ENCODE data around the gene NFATC2. TPM values are rescaled to one million over a fixed set of nuclear protein-coding genes. Genes with fewer than 3 reads are reported as not detected.

NFATC2 gene
- under 0.01 and 0.09 TPM in 2 replicates for total RNA-seq

DNA sequence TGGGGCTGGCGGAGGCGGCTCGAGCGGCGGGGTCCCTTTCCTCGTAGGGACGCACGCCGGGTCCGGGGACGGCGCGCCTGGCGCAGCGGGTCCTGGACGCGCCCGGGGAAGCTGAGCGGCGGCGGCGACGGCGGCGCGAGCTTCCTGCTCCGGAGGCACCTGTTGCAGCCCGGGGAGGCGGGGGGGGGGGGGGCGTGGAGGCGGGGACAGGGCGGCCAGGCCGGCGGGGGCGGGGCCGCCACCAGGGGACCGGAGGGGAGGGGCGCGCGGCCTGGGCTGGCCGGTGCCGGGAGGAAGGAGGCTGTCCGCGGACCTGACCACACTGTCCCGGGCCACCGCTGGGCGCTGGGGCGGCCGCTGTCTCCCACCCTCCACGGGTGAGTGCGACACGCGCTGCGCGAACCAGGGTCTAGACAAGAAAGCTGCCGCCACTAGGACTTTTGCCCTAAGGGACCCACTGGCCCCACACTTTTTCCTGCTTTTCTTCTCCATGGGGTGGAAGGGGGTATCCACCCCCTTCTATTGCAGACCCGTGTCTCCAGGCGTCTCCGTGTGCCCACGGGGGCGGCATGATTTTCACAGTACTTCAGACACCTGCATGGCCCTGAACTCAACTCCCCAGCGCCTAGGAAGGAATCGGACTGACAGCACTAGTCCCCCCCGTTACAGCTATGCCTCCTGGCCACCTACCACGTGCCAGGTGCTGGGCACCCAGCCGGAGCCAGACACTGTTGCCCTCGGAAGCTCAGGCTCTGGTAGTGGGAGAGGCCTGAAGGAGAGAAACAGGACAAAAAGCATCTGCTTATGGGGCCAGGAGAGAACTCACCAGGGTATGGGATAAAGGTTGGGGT is at the start of gene NFATC2:
NFATC2 (minus strand) TSS at position 149 of the 851 bp plus-strand sequence. CDS start 220 bp downstream, outside the sequence.

Other genes starting within 250 kb of the NFATC2 start
- gene ATP9A, start 225.7 kb upstream of the NFATC2 start, total RNA-seq, result 38.3 and 64.9 TPM in 2 replicates

All from bronchial smooth muscle cell (primary cell).